Activated B cell treated with CpG ODN at 0.5 μM for 24 hours (primary cell): ENCODE measurements around the gene MIA. TPM values are rescaled to one million over a fixed set of nuclear protein-coding genes. Genes with fewer than 3 reads are reported as not detected.

Experiments
- ATAC-seq: fragments of 200-7000 bp; cut with Tn5 transposase; one replicate; pipeline ENCODE4 v1.10.0; 2021; ENCODE audit warnings: low read depth, mild to moderate bottlenecking, moderate library complexity
- CTCF ChIA-PET: fragments of 350-600 bp; sonication (Branson Sonifier 250); formaldehyde crosslinking; loops from one replicate; lab custom pipeline; 2021; ENCODE audit warnings: antibody characterized with exemption; lab: Charles Lee
- POLR2A ChIA-PET: fragments of 350-600 bp; sonication (Branson Sonifier 250); formaldehyde crosslinking; loops from one replicate; lab custom pipeline; 2021; ENCODE audit warnings: antibody characterized with exemption; lab: Charles Lee
- DNase-seq: peaks from one replicate; pipeline ENCODE4 v3.0.0; 2022
- H3K27ac Mint-ChIP-seq: one replicate; pipeline ENCODE4 v1.8.0; 2020; ENCODE audit warnings: mixed read lengths
- H3K27me3 Mint-ChIP-seq: one replicate; pipeline ENCODE4 v1.8.0; 2021; ENCODE audit warnings: mixed read lengths
- H3K36me3 Mint-ChIP-seq: one replicate; pipeline ENCODE4 v1.8.0; 2021; ENCODE audit warnings: low read depth, mixed read lengths
- H3K4me1 Mint-ChIP-seq: one replicate; pipeline ENCODE4 v1.8.0; 2021; ENCODE audit warnings: mixed read lengths
- H3K4me3 Mint-ChIP-seq: one replicate; pipeline ENCODE4 v1.8.0; 2020; ENCODE audit warnings: mild to moderate bottlenecking, mixed read lengths
- H3K9me3 Mint-ChIP-seq: one replicate; pipeline ENCODE4 v1.8.0; 2020; ENCODE audit warnings: mixed read lengths
- CTCF ChIP-seq: fragments of 200-600 bp; IDR thresholded peaks from one replicate; pipeline ENCODE4 v1.8.0; 2022; ENCODE audit warnings: antibody characterized with exemption, mild to moderate bottlenecking
- intact Hi-C: fragments of 100-400 bp; cut with micrococcal nuclease; formaldehyde crosslinking; loops from one replicate; pipeline ENCODE4 v1.15.1; 2024
- total RNA-seq: library from RNA; stranded (reverse); gene quantifications from 2 replicates; pipeline ENCODE4 v1.2.3, GENCODE V29; 2022

The MIA gene
- total RNA-seq, 1 donor from 2014 or later: 1.4 TPM

DNA sequence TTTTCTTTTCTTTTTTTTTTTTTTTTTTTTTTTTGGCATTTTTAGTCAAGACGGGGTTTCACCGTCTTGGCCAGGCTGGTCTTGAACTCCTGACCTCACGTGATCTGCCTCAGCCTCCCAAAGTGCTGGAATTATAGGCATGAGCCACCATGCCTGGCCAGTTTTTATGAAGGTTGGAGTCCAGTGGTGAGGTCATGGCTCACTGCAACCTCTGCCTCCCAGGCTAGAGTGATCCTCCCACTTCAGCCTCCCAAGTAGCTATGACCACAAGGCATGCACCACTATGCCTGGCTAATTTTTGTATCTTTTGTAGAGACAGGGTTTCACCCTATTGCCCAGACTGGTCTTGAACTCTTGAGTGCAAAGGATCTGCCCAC, 20.1 kb upstream of the MIA start:
- H3K4me3 Mint-ChIP-seq: peak overlapping the region; percentile 24
- ChIA-PET POLR2A (interaction anchor here (0.6 to 12.3 kb wide), 9 partner anchors 13 to 551 kb away, joined by 3 to 351 read pairs (median 3); partner anchors contain the start of genes EGLN2, MIA and RAB4B), CTCF (interaction anchor here (0.7 kb wide), 1 partner anchor 64 kb away, joined by 3 read pairs; no protein-coding TSS in a partner anchor)
- no peaks in the 10 kb centered on the region for H3K9me3 Mint-ChIP-seq
- ATAC-seq: no peak
- peaks cover 55% of the 10 kb centered on the region for H3K4me1 Mint-ChIP-seq
- TF ChIP-seq CTCF: no peak
- no peak for DNase-seq
- no peaks in the 10 kb centered on the region for H3K27me3 Mint-ChIP-seq
- peaks cover 68% of the 10 kb centered on the region for H3K36me3 Mint-ChIP-seq
- peak overlapping the region; percentile 59 for H3K27ac Mint-ChIP-seq
- intact Hi-C loops: no loop called here

- H3K9me3 Mint-ChIP-seq: no peaks in the 10 kb centered on the region
- no peaks in the 10 kb centered on the region for H3K27me3 Mint-ChIP-seq
- POLR2A ChIA-PET: interaction anchor here (0.6 to 12.3 kb wide), 6 partner anchors 15 to 1266 kb away, joined by 3 to 351 read pairs (median 3); partner anchors contain the start of genes MIA and RAB4B
- no peak for TF ChIP-seq CTCF
- peaks cover 53% of the 10 kb centered on the region for H3K4me1 Mint-ChIP-seq
- H3K27ac Mint-ChIP-seq: peak overlapping the region; percentile 59
- CTCF ChIA-PET: no interaction called here
- intact Hi-C loops: no loop called here
- DNase-seq: no peak
- peaks cover 73% of the 10 kb centered on the region for H3K36me3 Mint-ChIP-seq
- peak overlapping the region; percentile 24 for H3K4me3 Mint-ChIP-seq
- no peak for ATAC-seq
These were observed 19.5 kb upstream of the MIA start for GRCh38 chr19:40755791-40756190.

DNA sequence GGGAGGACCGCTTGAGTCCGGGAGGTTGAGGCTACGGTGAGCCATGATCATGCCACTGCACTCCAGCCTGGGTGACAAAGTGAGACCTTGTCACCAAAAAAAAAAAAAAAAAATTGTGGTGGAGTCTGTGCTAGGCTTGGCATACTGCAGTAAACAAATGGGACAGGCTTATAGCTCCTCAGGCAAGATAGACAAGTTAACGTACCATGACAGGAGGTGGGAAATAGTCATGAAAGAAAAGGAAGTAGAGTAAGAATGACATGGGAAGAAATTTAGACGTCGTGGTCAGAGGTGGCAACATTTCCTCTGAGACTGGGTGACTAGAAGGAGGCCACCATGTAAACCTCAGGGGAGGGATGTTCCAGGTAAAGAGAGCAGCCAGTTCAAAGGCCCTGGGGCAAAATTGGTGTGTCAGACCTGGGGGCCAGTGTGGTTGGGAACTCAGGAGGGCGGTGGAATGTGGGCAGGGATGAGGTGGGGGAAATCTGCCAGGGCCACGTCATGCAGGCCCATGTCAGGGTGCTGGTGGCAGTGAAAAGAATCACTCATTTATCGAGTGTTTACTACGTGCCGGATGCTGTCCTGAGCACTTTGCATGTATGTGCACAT, 18.7 kb upstream of the MIA start:
- Mint-ChIP-seq H3K27ac (peak overlapping the region; percentile 30), H3K36me3 (peaks cover 72% of the 10 kb centered on the region), H3K4me1 (peaks cover 51% of the 10 kb centered on the region), H3K9me3 (no peaks in the 10 kb centered on the region), H3K27me3 (no peaks in the 10 kb centered on the region), H3K4me3 (peak overlapping the region; percentile 41)
- no peak for TF ChIP-seq CTCF
- intact Hi-C loops: no loop called here
- POLR2A ChIA-PET: interaction anchor here (0.7 to 12.3 kb wide), 5 partner anchors 10 to 63 kb away, joined by 3 to 351 read pairs (median 3); partner anchors contain the start of genes MIA and RAB4B
- CTCF ChIA-PET: interaction anchor here (0.6 kb wide), 1 partner anchor 22 kb away, joined by 3 read pairs; no protein-coding TSS in a partner anchor
- ATAC-seq (no peak), DNase-seq (no peak)

DNA sequence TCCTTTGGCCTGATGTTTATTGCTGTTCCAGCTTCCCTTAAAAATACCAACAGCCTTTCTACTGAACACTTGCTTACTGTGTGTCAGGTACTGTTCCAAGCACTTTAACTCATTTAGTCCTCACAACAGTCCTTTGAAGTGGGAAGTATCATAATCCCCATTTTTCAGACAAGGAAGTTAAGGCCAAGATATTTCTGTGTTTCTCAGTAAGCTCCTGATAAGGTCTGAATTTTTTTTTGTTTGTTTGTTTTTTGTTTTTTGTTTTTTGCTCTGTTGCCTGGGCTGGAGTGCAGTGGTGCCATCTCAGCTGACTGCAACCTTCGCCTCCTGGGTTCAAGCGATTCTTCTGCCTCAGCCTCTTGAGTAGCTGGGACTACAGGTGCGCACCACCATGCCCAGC, 16.8 kb upstream of the MIA start:
- ChIA-PET POLR2A (interaction anchor here (1.1 to 12.3 kb wide), 4 partner anchors 12 to 41 kb away, joined by 3 to 351 read pairs (median 4); partner anchors contain the start of genes COQ8B, ITPKC, MIA and RAB4B), CTCF (no interaction called here)
- intact Hi-C loops: no loop called here
- DNase-seq (no peak), ATAC-seq (no peak)
- H3K36me3 Mint-ChIP-seq: peaks cover 80% of the 10 kb centered on the region
- no peaks in the 10 kb centered on the region for H3K9me3 Mint-ChIP-seq
- H3K4me1 Mint-ChIP-seq: peaks cover 37% of the 10 kb centered on the region
- TF ChIP-seq CTCF: no peak
- H3K27me3 Mint-ChIP-seq: no peaks in the 10 kb centered on the region
- no peak overlapping the region for H3K4me3 Mint-ChIP-seq
- H3K27ac Mint-ChIP-seq: no peak overlapping the region

DNA sequence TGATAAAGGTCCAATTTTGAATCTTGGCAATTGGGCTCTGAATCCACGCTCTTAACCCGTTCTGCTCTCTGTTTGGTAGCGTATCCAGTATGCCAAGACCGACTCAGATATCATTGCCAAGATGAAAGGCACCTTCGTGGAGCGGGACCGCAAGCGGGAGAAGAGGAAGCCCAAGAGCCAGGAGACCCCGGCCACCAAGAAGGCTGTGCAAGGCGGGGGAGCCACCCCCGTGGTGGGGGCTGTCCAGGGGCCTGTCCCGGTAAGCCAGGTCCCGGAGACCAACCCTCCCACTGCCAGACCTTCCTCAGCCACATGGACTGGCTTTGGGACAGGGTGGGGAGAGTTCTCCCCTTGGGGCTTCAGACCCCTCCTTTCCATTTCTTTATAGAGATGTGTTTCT, 16.0 kb upstream of the MIA start:
- Mint-ChIP-seq H3K27ac (no peak overlapping the region), H3K4me3 (no peak overlapping the region), H3K27me3 (no peaks in the 10 kb centered on the region), H3K9me3 (no peaks in the 10 kb centered on the region), H3K36me3 (peaks cover 86% of the 10 kb centered on the region), H3K4me1 (peaks cover 33% of the 10 kb centered on the region)
- DNase-seq (no peak), ATAC-seq (no peak)
- no peak for TF ChIP-seq CTCF
- ChIA-PET CTCF (no interaction called here), POLR2A (interaction anchor here (1.2 to 12.3 kb wide), 2 partner anchors 11 to 18 kb away, joined by 3 to 351 read pairs; partner anchors contain the start of genes MIA and RAB4B)
- intact Hi-C loops: no loop called here
